Fibroblast of upper back skin (primary cell): ENCODE data around the gene ITIH5.

ENCODE experiments used
- DNase-seq: peaks from one replicate; pipeline ENCODE4 v3.0.0-alpha.2; 2013

The ITIH5 gene

GRCh38 chr10:7577579-7577978 lies 89.2 kb downstream of the ITIH5 start:
- no peak for DNase-seq

GRCh38 chr10:7577176-7577575 lies 89.6 kb downstream of the ITIH5 start:
- peak; percentile 20 for DNase-seq

GRCh38 chr10:7576340-7576739 lies 90.4 kb downstream of the ITIH5 start:
- no peak for DNase-seq

GRCh38 chr10:7572391-7572790 lies 94.4 kb downstream of the ITIH5 start:
- DNase-seq, result no peak

- DNase-seq, result no peak
These were observed 94.8 kb downstream of the ITIH5 start for GRCh38 chr10:7571981-7572380.

- DNase-seq, result no peak
These were observed 98.7 kb downstream of the ITIH5 start for GRCh38 chr10:7567911-7568620.

- no peak for DNase-seq
These were observed 99.9 kb downstream of the ITIH5 start for GRCh38 chr10:7566891-7567290.

GRCh38 chr10:7565871-7566270 lies 100.9 kb downstream of the ITIH5 start:
- DNase-seq, result no peak

GRCh38 chr10:7563770-7564169 lies 103.0 kb downstream of the ITIH5 start:
- no peak for DNase-seq

GRCh38 chr10:7563368-7563767 lies 103.4 kb downstream of the ITIH5 start:
- peak; percentile 89 for DNase-seq

GRCh38 chr10:7561985-7562384 lies 104.8 kb downstream of the ITIH5 start:
- no peak for DNase-seq

- peak; percentile 52 for DNase-seq
These were observed 105.4 kb downstream of the ITIH5 start for GRCh38 chr10:7561216-7561893.

- no peak for DNase-seq
These were observed 106.2 kb downstream of the ITIH5 start for GRCh38 chr10:7560519-7560918.

GRCh38 chr10:7559386-7559785 lies 107.4 kb downstream of the ITIH5 start:
- DNase-seq, result no peak

- no peak for DNase-seq
These were observed 108.7 kb downstream of the ITIH5 start for GRCh38 chr10:7558036-7558435.

GRCh38 chr10:7553531-7553930 lies 113.2 kb downstream of the ITIH5 start:
- no peak for DNase-seq

GRCh38 chr10:7551950-7552716 lies 114.6 kb downstream of the ITIH5 start:
- no peak for DNase-seq

GRCh38 chr10:7551289-7551688 lies 115.5 kb downstream of the ITIH5 start:
- no peak for DNase-seq

- no peak for DNase-seq
These were observed 116.8 kb downstream of the ITIH5 start for GRCh38 chr10:7550013-7550412.

- no peak for DNase-seq
These were observed 118.9 kb downstream of the ITIH5 start for GRCh38 chr10:7547829-7548228.

- no peak for DNase-seq
These were observed 119.6 kb downstream of the ITIH5 start for GRCh38 chr10:7547206-7547605.

GRCh38 chr10:7546385-7546967 lies 120.3 kb downstream of the ITIH5 start:
- DNase-seq, result no peak

GRCh38 chr10:7545792-7546191 lies 121.0 kb downstream of the ITIH5 start:
- no peak for DNase-seq

- peak; percentile 45 for DNase-seq
These were observed 121.5 kb downstream of the ITIH5 start for GRCh38 chr10:7545261-7545660.
